Esophagus (tissue), 2 donors: ENCODE measurements around the gene PPP1R3F. TPM values are rescaled to one million over a fixed set of nuclear protein-coding genes. Genes with fewer than 3 reads are reported as not detected.

Experiments used
- H3K27ac ChIP-seq, 2 donors: one replicate each; pipeline ENCODE4 v1.5.1; 2013; ENCODE audit warnings: low read depth in 2 of 2, mild to moderate bottlenecking in 2 of 2, inconsistent platforms in 1 of 2, low read length in 1 of 2, moderate library complexity in 1 of 2
- H3K27me3 ChIP-seq, 2 donors: one replicate each; pipeline ENCODE4 v1.6.1; 2013; ENCODE audit warnings: low read length in 2 of 2, control low read depth in 1 of 2, mild to moderate bottlenecking in 1 of 2; ENCODE audit not compliant: insufficient read depth in 2 of 2, control insufficient read depth in 1 of 2
- H3K36me3 ChIP-seq, 2 donors: one replicate each; pipeline ENCODE4 v1.6.1; 2013; ENCODE audit warnings: low read length in 1 of 2; ENCODE audit not compliant: control insufficient read depth in 2 of 2, insufficient read depth in 2 of 2
- H3K4me1 ChIP-seq, 2 donors: one replicate each; pipeline ENCODE4 v1.6.1; 2013; ENCODE audit warnings: low read length in 1 of 2; ENCODE audit not compliant: control insufficient read depth in 2 of 2, insufficient read depth in 2 of 2
- H3K4me3 ChIP-seq, 2 donors: one replicate each; pipeline ENCODE4 v1.5.1; 2013; ENCODE audit warnings: low read length in 2 of 2, mild to moderate bottlenecking in 2 of 2, low read depth in 1 of 2, moderate library complexity in 1 of 2
- H3K9me3 ChIP-seq, 2 donors: one replicate each; pipeline ENCODE4 v1.6.1; 2013; ENCODE audit warnings: mild to moderate bottlenecking in 2 of 2, low read depth in 1 of 2, low read length in 1 of 2, moderate library complexity in 1 of 2; ENCODE audit not compliant: control insufficient read depth in 2 of 2, insufficient read depth in 1 of 2
- WGBS, 2 donors: extraction: QIAGEN DNeasy Blood & Tissue Kit; methylation state at CpG; one replicate each; pipeline ENCODE4 v1.1.7; 2013; 5-methylcytosine and 5-hydroxymethylcytosine counted together
- polyA plus RNA-seq, 2 donors: library from polyadenylated mRNA; stranded (reverse); fragments of 200-250 nt; gene quantifications; one replicate each; pipeline ENCODE4 v1.2.3, GENCODE V29; 2013
- donor health status: healthy with polysubstance abuse.
- donor health status: Bipolar disorder and iron deficiency.

Gene PPP1R3F, protein sequence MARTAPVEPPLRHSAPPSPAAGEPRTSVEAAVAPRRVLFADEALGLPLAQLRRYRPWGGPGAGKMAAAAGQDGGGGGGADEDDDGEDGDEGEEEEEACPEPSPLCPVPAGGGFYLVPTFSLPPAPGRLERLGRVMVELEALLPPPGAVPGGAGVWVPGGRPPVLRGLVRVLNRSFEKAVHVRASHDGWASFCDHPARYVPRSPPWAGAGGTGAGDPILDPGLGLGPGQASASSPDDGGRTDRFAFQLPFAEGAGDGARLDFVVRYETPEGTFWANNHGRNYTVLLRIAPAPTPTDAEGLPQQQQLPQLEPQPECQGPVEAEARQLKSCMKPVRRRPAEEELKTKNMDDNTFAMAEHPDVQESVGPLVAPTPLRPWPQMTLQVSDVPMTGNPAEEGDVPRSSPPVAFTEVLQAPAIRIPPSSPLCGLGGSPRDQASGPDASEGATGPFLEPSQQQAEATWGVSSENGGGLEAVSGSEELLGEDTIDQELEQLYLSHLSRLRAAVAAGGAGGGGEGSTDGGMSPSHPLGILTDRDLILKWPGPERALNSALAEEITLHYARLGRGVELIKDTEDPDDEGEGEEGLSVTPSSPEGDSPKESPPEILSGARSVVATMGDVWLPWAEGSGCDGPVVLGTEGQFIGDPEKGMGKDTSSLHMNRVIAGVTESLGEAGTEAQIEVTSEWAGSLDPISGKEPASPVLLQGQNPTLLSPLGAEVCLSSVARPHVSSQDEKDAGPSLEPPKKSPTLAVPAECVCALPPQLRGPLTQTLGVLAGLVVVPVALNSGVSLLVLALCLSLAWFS
- polyA plus RNA-seq, result 1 to 10 TPM; 3.8 to 4.9 TPM

GRCh38 chrX:49269767-49270248 is at the start of gene PPP1R3F:
Gene PPP1R3F, plus strand, starts transcription at chrX:49269793. Its CDS starts 77 bp downstream, at chrX:49269870.
- no peaks in the 10 kb centered on the region for H3K36me3 ChIP-seq
- H3K4me3 ChIP-seq, result peak within 1 kb of the TSS; percentile 43 to 80
- H3K27me3 ChIP-seq, result no peaks in the 10 kb centered on the region
- peaks cover 0 to 14% of the 10 kb centered on the region in 2 donors for H3K4me1 ChIP-seq
- WGBS, 2 donors, result 1 to 23% methylated on average over 29 to 70 of the region's 70 CpGs
- H3K27ac ChIP-seq, result peak within 1 kb of the TSS; percentile 95
- H3K9me3 ChIP-seq, result no peaks in the 10 kb centered on the region

DNA sequence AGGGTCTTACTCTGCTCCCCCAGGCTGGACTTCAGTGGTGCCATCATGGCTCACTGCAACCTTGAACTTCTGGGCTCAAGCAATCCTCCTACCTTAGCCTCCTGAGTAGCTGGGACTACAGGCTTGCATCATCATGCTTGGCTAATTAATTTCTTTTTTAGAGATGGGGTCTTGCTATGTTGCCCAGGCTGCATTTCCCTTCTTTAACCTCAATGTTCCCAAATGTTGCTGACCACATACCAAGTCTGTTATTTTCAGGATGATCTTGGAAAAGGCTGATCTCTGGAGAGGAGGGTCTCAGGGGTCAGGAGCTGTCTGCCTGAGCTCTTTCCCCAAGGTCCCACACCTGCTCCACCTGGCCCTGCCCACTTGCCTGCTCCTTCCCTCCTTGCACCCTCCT is 49.5 kb upstream of the PPP1R3F start:
- Histone ChIP-seq H3K36me3 (no peaks in the 10 kb centered on the region), H3K4me1 (no peaks in the 10 kb centered on the region), H3K4me3 (no peak overlapping the region), H3K27ac (no peak overlapping the region), H3K9me3 (no peaks in the 10 kb centered on the region), H3K27me3 (no peaks in the 10 kb centered on the region)

- Histone ChIP-seq H3K27me3 (no peaks in the 10 kb centered on the region), H3K4me1 (no peaks in the 10 kb centered on the region), H3K4me3 (no peak overlapping the region), H3K36me3 (no peaks in the 10 kb centered on the region), H3K27ac (no peak overlapping the region), H3K9me3 (no peaks in the 10 kb centered on the region)
- 70 to 75% methylated on average over 2 of the region's 2 CpGs for WGBS, 2 donors
These were observed 47.7 kb upstream of the PPP1R3F start for GRCh38 chrX:49221868-49222267.

GRCh38 chrX:49225858-49226257 is 43.7 kb upstream of the PPP1R3F start:
- Histone ChIP-seq H3K4me1 (peaks cover 0 to 2% of the 10 kb centered on the region in 2 donors), H3K4me3 (no peak overlapping the region), H3K9me3 (peaks cover 0 to 4% of the 10 kb centered on the region in 2 donors), H3K36me3 (no peaks in the 10 kb centered on the region), H3K27ac (no peak overlapping the region), H3K27me3 (no peaks in the 10 kb centered on the region)
- 74 to 79% methylated on average over 14 of the region's 14 CpGs for WGBS, 2 donors

GRCh38 chrX:49226946-49227345 is 42.6 kb upstream of the PPP1R3F start:
- 78 to 93% methylated on average over 9 of the region's 9 CpGs for WGBS, 2 donors
- peaks cover 0 to 2% of the 10 kb centered on the region in 2 donors for H3K4me1 ChIP-seq
- H3K27ac ChIP-seq, result no peak overlapping the region
- H3K36me3 ChIP-seq, result no peaks in the 10 kb centered on the region
- no peaks in the 10 kb centered on the region for H3K27me3 ChIP-seq
- peaks cover 0 to 4% of the 10 kb centered on the region in 2 donors for H3K9me3 ChIP-seq
- H3K4me3 ChIP-seq, result no peak overlapping the region

GRCh38 chrX:49227726-49228125 is 41.9 kb upstream of the PPP1R3F start:
- Histone ChIP-seq H3K4me3 (no peak overlapping the region), H3K4me1 (peaks cover 0 to 2% of the 10 kb centered on the region in 2 donors), H3K27ac (no peak overlapping the region), H3K9me3 (peaks cover 0 to 4% of the 10 kb centered on the region in 2 donors), H3K36me3 (no peaks in the 10 kb centered on the region), H3K27me3 (no peaks in the 10 kb centered on the region)
- 57 to 91% methylated on average over 2 of the region's 2 CpGs for WGBS, 2 donors

GRCh38 chrX:49228185-49228584 is 41.4 kb upstream of the PPP1R3F start:
- H3K9me3 ChIP-seq, result peaks cover 0 to 4% of the 10 kb centered on the region in 2 donors
- H3K36me3 ChIP-seq, result no peaks in the 10 kb centered on the region
- 89 to 92% methylated on average over 17 of the region's 17 CpGs for WGBS, 2 donors
- peaks cover 0 to 2% of the 10 kb centered on the region in 2 donors for H3K4me1 ChIP-seq
- H3K27me3 ChIP-seq, result no peaks in the 10 kb centered on the region
- H3K4me3 ChIP-seq, result no peak overlapping the region
- no peak overlapping the region for H3K27ac ChIP-seq

DNA sequence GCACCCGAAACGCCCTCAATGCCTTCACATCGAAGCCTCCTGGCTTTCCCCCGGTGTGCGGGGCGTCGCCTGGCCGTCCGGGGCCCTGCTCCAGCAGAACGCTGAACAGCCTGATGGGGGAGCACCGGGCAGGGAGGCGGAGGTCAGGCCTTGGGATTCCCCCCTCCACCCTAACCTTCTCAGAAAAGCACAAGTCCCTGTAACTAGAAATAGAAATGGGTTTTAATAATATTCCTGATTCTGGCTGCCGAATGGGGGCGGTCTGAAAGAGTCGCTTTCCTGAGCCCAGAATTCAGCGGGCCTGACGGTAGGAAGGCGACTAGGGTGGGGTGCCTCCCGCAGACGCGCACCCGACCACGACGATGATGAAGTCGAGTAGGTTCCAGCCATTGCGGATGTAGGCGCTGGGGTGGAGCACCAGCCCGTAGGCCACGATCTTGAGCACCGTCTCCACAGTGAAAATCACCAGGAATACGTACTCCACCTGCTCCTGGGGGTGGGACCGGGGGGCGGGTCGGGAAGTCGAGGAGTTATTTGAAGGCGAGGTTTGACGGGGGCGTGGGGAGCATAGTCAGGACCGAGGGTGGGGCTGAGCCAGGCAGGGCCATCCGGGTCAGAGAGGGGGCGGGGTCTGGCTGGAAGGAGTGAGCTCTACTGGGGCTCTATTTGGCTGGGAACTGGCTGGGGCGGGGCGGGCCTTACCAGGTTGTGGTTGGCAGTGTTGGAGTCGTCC is 38.9 kb upstream of the PPP1R3F start:
- WGBS, 2 donors, result 3 to 39% methylated on average over 44 of the region's 44 CpGs
- H3K9me3 ChIP-seq, result peaks cover 0 to 4% of the 10 kb centered on the region in 2 donors
- H3K36me3 ChIP-seq, result no peaks in the 10 kb centered on the region
- peaks cover 0 to 2% of the 10 kb centered on the region in 2 donors for H3K4me1 ChIP-seq
- no peaks in the 10 kb centered on the region for H3K27me3 ChIP-seq
- peak overlapping the region in 1 of 2 donors; percentile 38 for H3K27ac ChIP-seq
- H3K4me3 ChIP-seq, result peak overlapping the region; percentile 5 to 29

DNA sequence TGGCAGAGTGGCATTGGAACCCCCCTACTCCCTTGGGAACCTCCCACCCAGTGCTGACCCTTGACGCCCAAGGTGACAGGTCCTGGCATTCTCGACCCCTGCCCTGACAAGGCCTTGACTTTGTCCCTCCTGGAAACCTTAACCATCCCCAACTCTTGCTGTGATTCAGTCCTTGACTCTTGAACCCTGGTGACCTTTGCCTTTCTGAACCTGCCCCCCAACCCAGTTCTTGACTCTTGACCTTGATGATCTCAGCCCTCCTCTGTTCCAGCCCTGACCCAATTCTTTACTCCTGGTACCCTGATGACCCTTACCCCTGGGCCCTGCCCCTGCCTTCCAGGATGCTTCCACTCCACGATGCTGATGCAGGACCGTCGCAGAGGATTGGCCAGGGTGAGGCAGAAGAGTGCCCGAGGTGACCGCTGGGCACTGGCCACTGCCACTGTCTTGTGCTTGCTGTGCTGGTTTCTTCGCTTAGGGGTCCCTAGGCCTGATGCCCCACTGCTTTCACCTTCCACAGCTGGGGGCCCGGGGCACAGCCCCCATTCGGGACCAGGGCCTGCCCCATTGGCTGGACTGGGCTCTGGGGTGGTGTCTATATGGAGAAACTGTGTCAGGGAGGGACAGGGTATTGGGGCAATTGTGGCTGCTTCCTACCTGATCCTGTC is 38.1 kb upstream of the PPP1R3F start:
- WGBS, 2 donors, result 93 to 95% methylated on average over 10 of the region's 10 CpGs
- Histone ChIP-seq H3K9me3 (peaks cover 0 to 4% of the 10 kb centered on the region in 2 donors), H3K27me3 (no peaks in the 10 kb centered on the region), H3K27ac (peak overlapping the region in 1 of 2 donors; percentile 18), H3K4me3 (no peak overlapping the region), H3K36me3 (no peaks in the 10 kb centered on the region), H3K4me1 (peaks cover 0 to 2% of the 10 kb centered on the region in 2 donors)
